ENCODE measurements around the gene GJB1.

GJB1 gene

DNA sequence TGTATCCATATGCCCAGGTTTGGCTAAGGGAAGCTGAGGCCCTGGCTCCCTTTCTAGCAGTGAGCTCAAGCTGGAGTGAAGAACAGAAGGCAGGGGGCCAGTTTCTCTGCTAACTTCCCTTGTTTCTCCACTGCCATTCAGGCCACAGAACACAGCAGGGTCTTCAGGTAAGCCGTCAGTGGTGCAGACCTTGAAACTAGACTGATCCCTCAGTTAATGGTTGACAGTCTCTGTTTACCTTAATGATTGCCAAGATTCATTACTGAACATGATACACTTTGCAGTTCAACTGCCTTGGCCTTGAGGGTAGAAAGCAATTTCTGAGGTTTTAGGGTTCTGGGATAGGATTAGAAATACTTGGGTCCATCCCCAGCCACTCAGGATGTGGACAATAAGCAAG lies 8.9 kb upstream of the GJB1 start:
- TF ChIP-seq, protein P1, sequence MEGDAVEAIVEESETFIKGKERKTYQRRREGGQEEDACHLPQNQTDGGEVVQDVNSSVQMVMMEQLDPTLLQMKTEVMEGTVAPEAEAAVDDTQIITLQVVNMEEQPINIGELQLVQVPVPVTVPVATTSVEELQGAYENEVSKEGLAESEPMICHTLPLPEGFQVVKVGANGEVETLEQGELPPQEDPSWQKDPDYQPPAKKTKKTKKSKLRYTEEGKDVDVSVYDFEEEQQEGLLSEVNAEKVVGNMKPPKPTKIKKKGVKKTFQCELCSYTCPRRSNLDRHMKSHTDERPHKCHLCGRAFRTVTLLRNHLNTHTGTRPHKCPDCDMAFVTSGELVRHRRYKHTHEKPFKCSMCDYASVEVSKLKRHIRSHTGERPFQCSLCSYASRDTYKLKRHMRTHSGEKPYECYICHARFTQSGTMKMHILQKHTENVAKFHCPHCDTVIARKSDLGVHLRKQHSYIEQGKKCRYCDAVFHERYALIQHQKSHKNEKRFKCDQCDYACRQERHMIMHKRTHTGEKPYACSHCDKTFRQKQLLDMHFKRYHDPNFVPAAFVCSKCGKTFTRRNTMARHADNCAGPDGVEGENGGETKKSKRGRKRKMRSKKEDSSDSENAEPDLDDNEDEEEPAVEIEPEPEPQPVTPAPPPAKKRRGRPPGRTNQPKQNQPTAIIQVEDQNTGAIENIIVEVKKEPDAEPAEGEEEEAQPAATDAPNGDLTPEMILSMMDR (IDR thresholded peaks at IDR 0.05; ENCODE audit: control extremely low read depth, extremely low read depth, low read depth, missing control alignments): no peak
- DNase-seq (ENCODE audit: extremely low spot score): no peak
- ChIA-PET CTCF (interaction anchor here (1.6 kb wide), 1 partner anchor 14 kb away, joined by 3 read pairs; no protein-coding TSS in a partner anchor), POLR2A (no interaction called here)

DNA sequence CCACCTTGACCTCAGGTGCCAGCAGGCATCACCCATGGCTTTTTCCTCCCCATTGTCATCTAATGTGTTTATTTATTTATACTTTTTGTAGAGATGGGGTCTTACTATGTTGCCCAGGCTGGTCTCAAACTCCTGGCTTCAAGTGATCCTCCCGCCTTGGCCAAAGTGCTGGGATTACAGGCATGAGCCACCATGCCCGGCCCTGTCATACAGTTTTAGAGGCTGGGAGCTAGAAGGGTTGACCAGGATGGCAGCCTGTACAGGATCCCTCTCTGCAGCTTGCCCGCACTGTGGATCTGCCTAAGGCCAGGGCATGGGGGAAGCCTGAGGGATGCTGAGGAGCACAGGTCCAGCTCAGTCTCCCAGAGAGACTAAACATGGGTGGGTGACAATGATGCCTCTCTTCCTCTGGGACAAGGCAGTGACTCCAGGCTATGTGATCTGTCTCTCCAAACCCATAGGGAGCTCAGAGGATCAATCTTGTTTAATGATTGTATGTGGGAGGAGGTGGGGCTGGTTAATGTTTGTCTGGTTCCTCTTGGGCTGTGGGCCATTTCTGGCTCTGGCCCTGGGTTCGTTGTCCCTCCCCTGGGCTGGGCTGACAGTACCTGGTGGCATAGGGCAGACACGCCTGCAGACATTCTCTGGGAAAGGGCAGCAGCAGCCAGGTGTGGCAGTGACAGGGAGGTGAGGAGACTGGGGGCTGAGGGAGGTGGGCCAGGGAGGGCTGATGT lies 8.3 kb upstream of the GJB1 start:
- ChIA-PET POLR2A (no interaction called here), CTCF (interaction anchor here (1.6 kb wide), 1 partner anchor 14 kb away, joined by 3 read pairs; no protein-coding TSS in a partner anchor)
- TF ChIP-seq, protein P1 (IDR thresholded peaks at IDR 0.05; ENCODE audit: control extremely low read depth, extremely low read depth, low read depth, missing control alignments): no peak
- no peak for DNase-seq (ENCODE audit: extremely low spot score)

DNA sequence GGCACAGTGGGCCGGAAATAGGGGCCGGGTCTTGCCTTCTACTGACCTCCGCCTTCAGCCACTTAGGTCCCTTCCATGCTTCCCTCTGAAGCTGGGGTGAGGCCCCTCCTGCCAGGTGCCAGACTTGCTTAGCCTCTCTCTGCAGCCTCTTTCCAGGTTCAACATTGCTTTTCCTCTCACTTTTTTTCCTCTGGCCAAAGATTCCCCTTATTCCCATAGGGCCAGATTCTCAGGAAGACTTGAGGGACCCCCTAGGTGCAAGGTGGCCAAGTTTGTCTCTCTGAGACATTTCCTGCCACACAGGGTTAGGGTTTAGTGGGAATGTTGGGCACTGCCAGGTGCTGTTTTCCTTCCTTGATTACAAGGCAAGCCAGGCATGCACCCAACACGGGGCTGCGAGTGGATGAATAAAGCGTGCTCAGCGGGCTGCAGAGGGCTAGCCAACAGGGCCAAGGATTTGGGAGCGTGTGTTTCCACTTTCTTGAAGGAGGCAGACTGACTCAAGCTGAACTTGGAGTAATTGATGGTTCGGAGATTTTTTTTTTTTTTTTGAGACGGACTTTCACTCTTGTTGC lies 7.6 kb upstream of the GJB1 start:
- POLR2A ChIA-PET: no interaction called here
- TF ChIP-seq, protein P1 (IDR thresholded peaks at IDR 0.05; ENCODE audit: control extremely low read depth, extremely low read depth, low read depth, missing control alignments): no peak
- CTCF ChIA-PET: no interaction called here
- no peak for DNase-seq (ENCODE audit: extremely low spot score)

DNA sequence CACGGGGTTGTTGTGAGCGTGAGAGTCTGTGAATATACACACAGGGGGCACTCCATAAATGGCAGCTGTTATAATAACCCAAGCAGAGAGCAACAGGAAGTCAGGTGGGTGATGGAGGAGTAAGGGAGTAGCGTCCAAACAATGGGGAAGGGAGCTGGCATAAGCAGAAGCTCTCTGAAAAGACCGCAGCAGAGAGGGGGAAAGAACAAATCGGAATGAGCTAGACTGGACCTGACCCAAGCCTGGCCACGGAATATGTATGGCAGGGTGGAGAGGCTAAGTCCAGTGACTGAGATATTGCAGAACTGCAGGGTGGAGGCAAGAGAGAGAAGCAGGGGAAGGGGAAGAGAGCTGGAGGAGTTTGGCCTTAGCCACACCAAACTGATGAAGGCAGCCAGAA lies 6.5 kb upstream of the GJB1 start:
- TF ChIP-seq, protein P1 (IDR thresholded peaks at IDR 0.05; ENCODE audit: control extremely low read depth, extremely low read depth, low read depth, missing control alignments): no peak
- DNase-seq (ENCODE audit: extremely low spot score): no peak
- ChIA-PET CTCF (no interaction called here), POLR2A (no interaction called here)

DNA sequence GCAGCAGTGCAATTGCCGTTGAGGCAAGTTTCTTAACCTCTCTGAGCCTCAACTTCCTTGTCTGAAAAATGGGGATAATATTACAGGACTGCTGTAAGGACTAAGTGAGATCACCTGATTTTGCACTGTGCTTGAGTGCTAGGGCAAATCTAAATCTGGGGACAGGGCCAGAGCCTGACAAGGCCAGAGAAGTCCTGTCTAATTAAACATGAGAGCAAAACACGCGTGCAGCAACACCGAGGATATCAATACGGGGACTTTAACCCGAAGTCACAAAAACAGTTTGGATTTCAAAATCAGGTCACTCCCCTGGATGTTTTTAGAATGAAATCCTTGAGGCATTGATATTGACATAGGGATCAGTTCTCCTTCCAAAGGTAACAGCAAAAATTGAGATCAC lies 5.7 kb upstream of the GJB1 start:
- POLR2A ChIA-PET: no interaction called here
- CTCF ChIA-PET: no interaction called here
- DNase-seq (ENCODE audit: extremely low spot score): no peak
- TF ChIP-seq, protein P1 (IDR thresholded peaks at IDR 0.05; ENCODE audit: control extremely low read depth, extremely low read depth, low read depth, missing control alignments): no peak

DNA sequence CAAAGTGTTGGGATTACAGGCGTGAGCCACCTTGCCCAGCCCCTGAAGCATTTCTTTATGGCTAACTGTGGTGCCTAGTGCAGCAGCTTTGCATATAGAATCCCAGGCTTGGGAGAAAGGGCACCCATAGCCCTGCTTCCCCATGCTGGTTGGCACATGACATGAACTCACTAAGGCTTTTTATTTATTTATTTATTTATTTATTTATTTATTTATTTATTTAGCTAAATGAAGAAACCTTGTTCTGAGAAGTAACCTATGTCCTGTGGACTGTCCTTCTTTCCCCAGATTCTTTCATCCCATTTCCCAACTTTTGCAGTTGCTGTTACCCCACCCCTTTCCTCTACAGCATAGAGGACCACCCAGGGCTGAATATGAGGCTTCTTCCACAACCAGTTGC lies 1.9 kb upstream of the GJB1 start:
- POLR2A ChIA-PET: no interaction called here
- CTCF ChIA-PET: no interaction called here
- no peak for DNase-seq (ENCODE audit: extremely low spot score)
- TF ChIP-seq, protein P1 (IDR thresholded peaks at IDR 0.05; ENCODE audit: control extremely low read depth, extremely low read depth, low read depth, missing control alignments): no peak
